ENCODE measurements around the gene CFAP69.
"Not testable (repeated sequence)": the region's sequence is repeated elsewhere in the genome, so short reads cannot be mapped to it uniquely, and the experiment has no call there.

Gene CFAP69

DNA sequence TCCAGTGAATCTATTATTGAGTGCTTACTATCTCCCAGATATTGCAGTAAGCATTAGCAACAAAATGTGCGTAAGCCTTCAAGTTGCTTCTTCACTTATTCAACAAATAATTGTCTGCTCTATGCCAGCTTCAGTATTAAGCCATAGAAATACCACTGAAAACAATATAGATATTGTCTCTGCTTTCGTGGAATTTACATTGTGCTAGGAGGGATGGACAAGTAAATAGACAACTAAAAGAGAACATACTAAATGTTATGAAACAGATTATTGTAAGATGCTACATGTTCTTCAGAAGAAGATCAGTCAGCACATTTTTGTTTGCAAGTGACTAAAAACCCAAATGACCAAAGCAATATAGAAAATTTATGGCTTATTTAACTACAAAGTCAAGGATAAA is 27.3 kb downstream of the CFAP69 start:
- no peak for DNase-seq

DNA sequence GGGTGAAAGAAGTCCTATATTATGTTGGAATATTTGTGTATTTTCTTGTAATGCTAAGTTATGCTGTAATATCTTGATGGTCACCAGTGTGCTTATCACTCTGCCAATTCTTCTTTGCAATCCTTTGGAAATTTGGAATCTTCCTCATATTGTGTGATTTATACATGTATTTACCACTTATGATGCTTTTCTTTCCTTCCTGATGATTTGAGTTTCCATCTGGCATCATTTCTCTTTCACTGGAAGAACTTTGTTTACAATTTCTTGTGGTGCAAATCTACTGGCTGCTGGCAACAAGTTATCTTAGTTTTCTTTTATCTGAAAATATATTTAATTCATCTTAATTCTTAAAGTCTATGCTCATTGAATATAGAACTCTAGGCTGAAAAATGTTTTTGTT is 29.2 kb downstream of the CFAP69 start:
- no peak for DNase-seq

DNA sequence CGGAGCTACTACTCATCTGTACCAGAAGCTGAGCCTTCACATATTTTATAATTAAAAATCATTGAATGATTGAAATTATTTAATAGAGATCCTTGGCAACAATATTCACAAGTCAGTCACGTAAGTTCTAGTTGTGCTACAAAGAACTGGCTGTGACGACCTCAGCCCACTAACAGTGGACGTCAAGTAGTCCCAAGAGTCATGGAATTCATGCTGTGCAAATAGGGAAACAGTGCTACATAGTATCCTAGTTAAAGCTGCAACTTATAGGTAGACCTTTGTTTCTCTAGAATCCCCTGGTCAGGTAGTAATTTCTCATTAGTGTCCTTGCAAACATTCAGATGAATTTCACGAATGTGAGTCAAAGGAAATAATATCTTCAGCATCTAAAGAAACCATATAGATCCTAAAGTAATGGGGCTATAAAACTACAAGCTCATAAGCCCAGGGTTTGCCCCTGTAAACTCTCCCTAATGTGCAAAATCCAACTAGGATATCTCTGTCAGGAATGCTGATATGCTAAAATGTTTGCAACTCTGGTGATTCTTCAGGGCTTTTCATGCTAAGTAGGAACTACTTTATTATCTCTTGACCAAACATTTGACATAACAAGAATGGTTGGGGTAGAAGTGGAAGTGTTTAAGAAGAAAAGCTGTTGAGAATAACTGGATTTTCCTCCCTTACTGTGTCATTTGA is 31.2 kb downstream of the CFAP69 start:
- DNase-seq = no peak

DNA sequence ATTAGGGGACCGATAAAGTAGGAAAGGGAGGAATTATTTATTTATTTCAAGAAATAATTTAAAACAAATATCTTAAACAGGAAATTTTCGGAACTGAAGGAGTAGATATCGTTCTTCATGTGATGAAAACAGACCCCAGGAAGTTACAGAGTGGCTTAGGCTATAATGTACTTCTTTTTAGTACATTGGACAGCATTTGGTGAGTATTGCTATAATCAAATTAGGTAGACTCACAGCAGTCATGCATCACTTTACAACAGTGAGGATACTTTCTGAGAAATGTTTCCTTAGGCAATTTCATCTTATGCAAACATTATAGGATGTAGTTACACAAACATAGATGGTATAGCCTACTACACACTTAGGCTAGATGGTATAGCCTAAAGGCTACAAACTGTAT is 43.2 kb downstream of the CFAP69 start:
- DNase-seq = no peak

DNA sequence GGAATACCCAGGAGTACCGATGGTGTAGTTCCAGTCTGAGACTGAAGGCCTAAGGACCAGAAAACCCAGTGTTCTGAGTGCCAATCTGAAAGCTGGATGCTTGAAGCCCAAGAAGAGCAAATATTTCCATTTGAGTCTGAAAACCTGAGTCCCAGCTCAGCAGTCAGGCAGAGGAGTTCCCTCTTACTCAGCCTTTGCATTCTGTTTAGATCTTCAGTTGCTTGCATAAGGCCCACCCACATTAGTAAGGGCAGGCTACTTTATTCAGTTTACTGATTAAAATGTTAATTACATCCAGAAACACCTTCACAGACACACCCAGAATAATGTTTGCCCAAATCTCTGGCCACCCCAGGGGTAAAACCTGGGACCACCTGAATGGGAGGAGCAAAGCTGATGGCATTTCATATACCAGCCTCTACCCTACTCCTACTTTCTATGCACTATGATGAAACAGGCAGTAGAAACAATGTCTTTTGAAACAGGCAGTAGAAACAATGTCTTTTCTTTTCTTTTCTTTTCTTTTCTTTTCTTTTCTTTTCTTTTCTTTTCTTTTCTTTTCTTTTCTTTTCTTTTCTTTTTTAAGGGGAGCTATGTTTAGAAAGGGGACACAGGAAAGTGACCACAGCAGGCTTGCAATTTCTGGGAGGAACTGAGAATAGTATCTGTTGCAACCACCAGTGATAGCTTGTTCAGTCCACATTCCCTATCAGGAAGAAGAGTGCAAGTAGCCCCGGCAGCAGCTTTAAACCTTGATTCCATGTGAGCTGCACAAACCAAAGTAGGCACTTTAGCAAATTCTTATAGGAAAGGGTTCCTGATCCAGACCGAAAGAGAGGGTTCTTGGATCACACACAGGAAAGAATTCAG is 45.5 kb downstream of the CFAP69 start:
- DNase-seq = no peak

DNA sequence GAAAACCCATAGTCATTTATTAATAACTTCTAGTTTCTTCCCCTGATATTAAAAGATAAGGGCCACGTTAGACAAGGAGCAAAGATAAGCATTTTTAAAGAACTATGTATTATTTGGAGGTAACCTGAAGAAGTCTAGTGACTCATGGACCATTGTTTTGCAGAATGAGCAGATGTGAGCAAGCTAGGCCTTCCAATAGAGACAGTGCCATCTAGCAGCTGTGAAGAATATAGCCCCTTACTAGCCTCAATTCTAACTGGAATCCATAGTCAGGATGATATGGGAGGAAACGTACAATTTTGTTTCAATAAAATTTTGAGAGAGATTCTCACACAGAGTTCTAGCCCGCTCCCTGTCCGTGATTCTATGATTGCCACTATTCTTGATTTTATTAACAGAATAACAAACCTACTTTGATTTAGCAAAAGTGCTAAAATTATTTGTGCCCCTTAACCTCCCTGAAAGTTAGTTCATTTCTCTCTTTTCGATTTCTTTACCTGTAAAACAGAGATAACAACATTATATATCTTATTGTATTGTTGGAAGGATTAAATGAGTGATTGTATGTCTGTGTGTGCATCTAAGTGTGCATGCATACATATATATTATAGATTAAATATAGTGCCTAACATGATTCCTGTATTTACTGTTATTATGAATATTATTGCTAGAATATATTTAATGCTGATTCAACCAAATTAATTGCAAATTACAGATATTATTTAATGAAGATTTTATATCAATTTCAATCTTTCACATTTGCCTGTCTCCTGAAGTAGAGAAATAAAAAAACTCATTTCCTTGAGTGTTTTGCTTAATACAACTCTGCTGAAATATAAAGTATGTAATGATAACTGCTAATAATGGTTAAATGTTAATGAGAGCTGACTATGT is 53.4 kb downstream of the CFAP69 start:
- no peak for DNase-seq

DNA sequence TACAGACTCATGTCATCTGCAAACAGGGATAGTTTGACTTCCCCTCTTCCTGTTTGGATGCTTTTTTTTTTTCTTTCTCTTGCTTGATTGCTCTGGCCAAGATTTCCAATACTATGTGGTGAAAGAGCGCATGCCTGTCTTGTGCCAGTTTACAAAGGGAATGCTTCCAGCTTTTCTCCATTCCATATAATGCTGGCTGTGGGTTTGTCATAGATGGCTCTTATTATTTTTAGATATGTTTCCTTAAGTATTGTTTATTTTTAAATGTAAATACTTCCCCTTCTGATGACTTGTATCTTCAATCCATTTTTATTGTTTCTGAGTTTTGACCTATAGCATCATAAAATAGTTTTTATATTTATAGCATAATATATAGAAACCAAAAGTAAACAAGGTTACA is 58.3 kb downstream of the CFAP69 start:
- DNase-seq = no peak

DNA sequence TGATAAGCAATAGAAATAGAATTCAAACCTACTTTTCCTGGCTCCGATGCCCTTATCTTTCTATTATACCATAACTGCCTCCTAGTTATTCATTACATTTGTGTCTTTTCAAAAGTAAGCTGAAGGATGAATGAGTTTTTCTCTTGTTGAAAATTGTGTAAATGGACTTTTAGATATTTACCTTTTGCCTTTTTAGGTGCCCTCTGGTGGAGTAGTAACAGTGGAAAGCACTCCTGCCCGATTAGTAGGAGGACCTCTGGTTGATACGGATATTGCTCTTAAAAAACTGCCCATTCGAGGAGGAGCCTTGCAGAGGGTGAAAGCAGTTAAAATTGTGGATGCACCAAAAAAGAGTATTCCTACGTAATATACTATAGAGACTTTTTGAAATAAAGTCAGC is 64.9 kb downstream of the CFAP69 start:
- DNase-seq = no peak

DNA sequence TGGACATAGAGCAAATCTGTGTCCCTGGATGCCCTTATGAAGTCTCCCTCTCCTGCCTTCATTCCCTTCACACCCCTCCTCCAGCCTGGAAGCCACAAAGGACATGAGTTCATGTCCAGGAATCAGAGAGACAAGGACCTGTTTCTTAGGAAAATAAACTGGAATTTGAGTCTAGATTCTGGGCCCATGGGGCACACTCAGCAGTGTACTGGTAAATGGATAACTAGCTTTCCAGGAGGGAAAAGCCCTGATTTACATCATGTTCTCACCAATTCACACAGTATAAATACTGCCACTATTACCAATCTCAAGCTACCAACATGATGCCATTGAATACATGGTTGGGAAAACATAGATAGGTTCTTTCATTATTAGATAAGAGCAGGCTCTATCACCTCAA is 66.2 kb downstream of the CFAP69 start:
- DNase-seq = no peak

DNA sequence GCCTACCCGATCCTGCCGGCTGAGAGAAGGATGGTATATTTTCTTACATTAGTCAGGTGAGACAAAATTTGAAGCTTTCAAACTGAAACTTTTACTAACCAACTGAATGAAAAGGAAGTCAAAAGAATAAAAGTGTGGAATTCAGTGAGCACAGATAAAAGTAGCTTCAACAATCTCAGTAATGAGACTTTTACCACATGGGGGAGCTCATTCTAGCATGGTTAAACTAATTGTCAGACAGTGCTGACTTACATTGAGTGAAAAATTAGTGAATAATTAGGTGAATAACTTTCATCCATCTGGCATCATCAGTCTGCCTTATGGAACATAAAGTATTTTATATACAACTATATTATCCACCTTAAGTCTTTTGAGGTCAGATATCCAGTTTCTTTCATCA is 67.8 kb downstream of the CFAP69 start:
- DNase-seq = no peak

DNA sequence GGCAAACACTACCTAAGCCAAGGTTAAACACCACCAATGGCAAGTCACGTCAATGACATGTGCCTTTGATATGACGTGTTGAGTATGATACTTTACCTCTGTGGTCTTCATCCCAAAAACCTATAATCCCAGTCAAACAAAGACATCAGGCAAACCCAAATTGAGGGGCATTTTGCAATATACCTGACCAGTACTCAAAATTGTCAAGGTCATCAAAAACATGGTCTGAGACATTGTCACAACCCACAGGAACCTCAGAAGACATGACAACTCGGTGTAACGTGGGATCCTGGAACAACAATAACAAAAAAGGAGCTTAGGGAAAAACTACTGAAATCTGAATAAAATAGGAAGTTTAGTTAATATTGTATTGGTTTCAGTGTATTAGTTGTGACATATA is 68.9 kb downstream of the CFAP69 start:
- DNase-seq = no peak

DNA sequence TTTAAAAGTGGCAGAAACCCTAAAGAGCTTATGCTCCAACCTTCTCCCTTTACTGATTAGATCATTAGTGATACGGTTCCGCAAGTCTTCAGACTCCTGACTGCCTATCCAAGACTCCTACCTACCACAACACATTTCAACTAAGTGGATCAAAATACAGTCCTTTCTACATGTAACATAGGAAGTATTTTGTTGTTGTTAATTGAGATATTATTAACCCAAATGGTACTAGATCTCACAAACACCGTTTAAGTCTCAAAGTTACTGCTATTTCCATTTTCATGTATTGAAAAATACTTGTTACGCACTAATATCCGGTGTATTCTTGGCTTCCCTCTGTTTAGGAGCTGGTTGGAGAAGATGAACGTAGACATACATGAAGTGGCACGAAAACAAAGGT is 75.0 kb downstream of the CFAP69 start:
- no peak for DNase-seq

DNA sequence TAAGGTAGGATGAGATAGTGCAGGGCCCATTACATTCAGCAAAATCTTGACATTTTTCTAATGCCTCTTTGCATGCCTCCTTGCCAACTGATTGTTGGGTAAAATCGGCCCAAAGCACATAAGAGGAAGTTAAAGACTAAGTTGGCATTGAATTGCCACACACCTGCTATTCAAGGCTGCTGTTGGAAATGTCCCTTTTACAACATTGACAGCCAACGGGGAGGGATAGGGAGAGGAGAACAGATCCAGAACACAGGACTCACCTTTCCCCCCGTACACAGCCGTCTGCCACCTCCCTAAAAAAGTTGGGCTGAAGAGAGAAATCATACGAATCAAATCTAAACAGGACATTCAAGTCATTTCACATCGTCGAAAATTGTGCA is 75.4 kb downstream of the CFAP69 start:
- no peak for DNase-seq

DNA sequence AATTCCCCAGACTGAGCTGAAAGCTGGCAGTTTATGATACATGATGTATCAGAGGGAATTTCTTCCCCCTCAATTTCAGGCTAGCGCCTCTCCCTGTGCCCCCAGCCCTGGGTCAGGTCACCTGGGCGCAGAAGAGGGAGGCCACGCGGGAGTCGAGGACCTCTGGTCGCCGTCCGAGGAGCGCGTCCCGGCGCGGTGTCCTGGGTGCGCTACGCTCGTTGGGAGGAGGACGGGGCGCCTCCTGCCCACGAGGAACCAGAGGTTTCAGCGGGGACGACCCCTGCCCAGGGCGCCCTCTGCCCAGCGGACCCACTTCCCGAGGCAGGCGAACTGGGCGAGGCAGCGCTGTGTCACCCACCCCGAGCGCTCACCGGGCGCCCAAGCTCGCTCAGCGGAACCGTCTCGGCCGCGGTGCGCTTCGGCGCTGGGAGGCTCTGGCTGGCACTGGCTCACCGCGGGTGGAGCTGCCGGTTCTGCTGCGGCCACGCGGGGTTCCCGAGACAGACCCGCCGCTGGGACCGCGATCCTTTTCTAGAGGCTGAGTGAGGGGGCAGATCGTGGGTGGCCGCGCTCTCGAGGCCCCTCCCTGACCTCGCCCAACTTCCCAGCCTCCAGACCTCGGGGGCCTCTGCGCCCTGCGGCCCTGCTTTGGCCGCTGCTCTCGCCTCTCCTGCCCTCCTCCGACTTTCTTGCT is 76.0 kb downstream of the CFAP69 start, which contains the start of gene FAM237B:
Gene FAM237B (minus strand): TSS at position 504 of the 694 bp plus-strand sequence. CDS start 1,556 bp downstream, outside the sequence.
- peak in 1 of 2 donors; percentile 14 for DNase-seq

DNA sequence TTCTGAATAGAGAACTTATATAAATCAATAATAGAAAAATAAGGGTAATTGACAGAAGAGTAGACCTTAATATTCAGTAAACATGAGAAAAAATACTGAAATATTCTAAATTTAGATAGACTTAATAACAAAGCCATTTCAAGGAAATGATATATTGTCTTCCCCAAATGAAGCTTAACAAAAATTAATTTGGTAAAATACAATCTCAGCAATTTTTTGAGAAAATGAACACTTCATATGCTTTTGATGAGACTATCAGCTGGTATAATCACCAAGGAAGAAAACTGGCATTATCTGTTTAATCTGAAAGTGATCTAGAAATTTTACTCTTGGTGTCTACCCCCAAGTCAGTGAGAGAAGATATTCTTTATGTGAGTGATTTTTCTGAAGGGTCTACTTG is 77.9 kb downstream of the CFAP69 start:
- DNase-seq = no peak

DNA sequence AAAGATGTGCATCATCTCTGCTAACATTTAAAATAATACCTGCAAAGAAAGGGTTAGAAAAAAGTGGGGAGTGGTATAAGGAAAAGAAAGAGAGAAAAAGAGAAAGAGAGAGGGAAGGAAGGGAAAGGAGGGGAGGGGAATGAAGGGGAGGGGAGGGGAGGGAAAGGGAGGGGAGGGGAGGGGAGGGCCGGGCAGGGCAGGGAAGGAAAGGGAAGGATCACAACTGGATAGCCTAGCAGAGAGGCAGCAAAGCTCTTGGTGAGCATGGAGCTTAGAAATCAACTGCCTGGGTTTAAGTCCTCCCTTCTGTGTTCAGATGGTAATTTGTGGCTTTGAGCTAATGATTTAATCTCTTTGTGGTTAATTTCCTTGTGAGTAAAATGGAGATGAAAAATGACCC is 81.5 kb downstream of the CFAP69 start:
- DNase-seq = no peak

DNA sequence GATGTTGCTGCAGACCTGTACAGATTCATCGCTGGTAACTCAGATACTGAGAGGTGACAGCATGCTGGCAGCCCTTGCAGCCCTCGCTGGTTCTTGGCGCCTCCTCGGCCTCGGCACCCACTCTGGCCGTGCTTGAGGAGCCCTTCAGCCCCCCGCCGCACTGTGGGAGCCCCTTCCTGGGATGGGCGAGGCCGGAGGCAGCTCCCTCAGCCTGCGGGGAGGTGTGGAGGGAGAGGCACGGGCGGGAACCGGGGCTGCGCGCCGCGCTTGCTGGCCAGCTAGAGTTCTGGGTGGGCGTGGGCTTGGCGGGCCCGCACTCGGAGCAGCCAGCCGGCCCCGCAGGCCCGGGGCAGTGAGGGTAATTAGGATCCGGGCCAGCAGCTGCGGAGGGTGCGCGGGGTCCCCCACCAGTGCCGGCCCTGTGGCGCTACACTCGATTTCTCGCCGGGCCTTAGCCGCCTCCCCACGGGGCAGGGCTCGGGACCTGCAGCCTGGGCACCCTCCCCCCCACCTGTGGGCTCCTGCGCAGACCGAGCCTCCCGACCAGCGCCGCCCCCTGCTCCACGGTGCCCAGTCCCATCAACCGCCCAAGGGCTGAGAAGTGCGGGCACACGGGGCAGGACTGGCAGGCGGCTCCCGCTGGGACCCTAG is 89.3 kb downstream of the CFAP69 start:
- DNase-seq = no peak

DNA sequence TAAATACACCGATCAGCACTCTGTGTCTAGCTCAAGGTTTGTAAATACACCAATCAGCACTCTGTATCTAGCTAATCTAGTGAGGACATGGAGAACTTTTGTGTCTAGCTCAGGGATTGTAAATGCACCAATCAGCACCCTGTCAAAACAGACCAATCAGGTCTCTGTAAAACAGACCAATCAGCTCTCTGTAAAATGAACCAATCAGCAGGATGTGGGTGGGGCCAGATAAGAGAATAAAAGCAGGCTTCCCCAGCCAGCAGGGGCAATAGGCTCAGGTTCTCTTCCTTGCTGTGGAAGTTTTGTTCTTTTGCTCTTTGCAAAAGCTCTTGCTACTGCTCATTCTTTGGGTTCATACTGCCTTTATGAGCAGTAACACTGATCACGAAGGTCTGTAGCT is 90.0 kb downstream of the CFAP69 start:
- not testable (repeated sequence) for DNase-seq

DNA sequence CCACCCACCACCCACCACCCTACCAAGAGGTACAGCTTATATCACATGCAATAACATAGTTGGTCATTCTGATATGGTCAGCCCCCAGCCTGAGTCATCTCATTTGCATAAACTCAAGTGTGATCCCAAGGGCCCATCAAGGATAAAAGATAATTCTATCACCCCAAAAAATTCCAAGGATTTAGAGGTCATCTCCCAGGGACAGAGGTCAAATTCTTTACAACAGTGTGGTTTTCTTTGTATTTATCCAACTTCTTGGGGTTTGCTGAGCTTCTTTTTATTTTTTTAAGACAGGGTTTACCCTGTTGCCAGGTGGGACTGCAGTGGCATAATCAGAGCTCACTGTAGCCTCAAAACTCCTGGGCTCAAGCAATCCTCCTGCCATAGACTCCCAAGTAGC is 92.1 kb downstream of the CFAP69 start:
- no peak for DNase-seq

DNA sequence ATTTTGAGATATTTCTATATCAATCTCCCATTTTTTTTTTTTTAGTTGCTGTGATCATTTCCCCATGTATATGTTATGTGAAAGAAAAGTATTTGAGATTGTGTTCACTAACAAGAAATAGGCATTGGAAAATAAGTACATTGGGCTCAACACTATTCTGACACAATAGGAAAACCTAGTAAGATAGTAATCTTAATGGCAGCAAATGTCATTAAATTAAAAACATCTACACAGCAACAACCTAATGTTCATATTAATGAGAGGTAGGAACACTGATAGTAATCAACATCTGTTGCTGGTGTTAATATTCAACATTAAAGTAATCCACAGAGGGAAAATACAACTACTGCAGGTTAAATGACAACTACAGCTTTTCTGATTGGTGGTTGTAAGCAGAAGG is 100.0 kb downstream of the CFAP69 start:
- no peak for DNase-seq

DNA sequence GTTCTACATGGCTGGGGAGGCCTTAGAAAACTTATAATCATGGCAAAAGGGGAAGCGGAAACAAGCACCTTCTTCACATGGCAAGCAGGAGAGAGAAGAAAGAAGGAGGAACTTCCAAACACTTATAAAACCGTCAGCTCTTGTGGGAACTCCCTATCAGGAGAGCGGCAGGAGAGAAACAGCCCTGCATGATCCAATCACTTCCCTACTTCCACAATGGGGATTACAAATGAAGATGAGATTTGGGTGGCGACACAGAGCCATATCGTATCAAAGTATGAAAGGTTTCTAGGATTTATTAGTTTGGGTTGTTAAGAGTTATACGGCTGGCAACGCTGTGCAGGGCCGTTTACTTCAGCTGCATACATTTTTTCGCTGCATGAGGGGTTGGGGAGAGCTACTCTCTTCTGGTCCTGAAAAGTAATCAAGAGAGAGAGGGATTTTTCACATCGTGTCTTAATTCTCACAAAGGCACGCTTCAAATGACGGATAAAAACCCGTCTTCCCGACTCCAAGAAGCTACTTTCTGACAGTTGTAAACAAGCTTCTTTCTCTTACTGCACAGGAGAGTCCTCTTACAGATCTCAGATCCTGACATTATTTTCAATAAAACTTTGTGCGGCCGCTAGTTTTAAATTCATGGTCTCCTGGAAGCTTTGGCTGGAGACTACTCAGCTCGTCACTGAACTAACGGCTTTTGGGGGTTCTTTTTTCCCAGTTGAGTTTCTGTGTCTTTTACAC is 100.8 kb downstream of the CFAP69 start:
- DNase-seq = peak in 1 of 2 donors; percentile 20

Measured in stimulated activated CD4-positive, alpha-beta T cell treated with anti-CD3 and anti-CD28 coated beads, Interleukin-2, amount 100 ng/mL, for 24 hours (primary cell).